HepG2 (cell line): ENCODE results near the gene ZCCHC17. TPM values are rescaled to one million over a fixed set of nuclear protein-coding genes. Genes with fewer than 3 reads are reported as not detected.
A peak's percentile ranks its signal among the peaks of the same experiment; 100 is the strongest.

ENCODE experiments used
- CHD4 ChIP-seq: fragments of 200-600 bp; sonication (generic); IDR thresholded peaks from 2 replicates; pipeline ENCODE4 v1.7.0; 2017; ENCODE audit warnings: mild to moderate bottlenecking, low read length, borderline replicate concordance
- GTF3A ChIP-seq: sonication (generic); formaldehyde crosslinking; conservative IDR thresholded peaks from 2 replicates; pipeline ENCODE4 v1.4.0; 2020; ENCODE audit warnings: mild to moderate bottlenecking, missing genetic modification reagents
- HMGA1 ChIP-seq: sonication (generic); formaldehyde crosslinking; conservative IDR thresholded peaks from 2 replicates; pipeline ENCODE4 v1.4.0; 2020; ENCODE audit warnings: missing genetic modification reagents
- HOXA3 ChIP-seq: sonication (generic); formaldehyde crosslinking; IDR thresholded peaks from 2 replicates; pipeline ENCODE4 v1.5.0; 2020; ENCODE audit warnings: missing genetic modification reagents
- JUND ChIP-seq: sonication (generic); formaldehyde crosslinking; IDR thresholded peaks from 2 replicates; pipeline ENCODE4 v1.8.0; 2022; ENCODE audit warnings: mild to moderate bottlenecking, missing genetic modification reagents
- MAZ ChIP-seq, 2 experiments: sonication (generic) in 1 of 2; formaldehyde crosslinking in 1 of 2; IDR thresholded peaks; 2 replicates each; pipeline versions ENCODE4 v1.5.0 to v1.6.1; 2012 to 2020; ENCODE audit warnings: low read depth in 2 of 2, mild to moderate bottlenecking in 2 of 2, borderline replicate concordance in 1 of 2, improper control_type of control experiment in 1 of 2, low read length in 1 of 2, missing genetic modification reagents in 1 of 2, moderate library complexity in 1 of 2
- NCOA1 ChIP-seq: sonication (generic); formaldehyde crosslinking; IDR thresholded peaks from 2 replicates; pipeline ENCODE4 v1.9.0; 2021; ENCODE audit warnings: missing genetic modification reagents
- POLR2AphosphoS2 ChIP-seq: IDR thresholded peaks from 2 replicates; pipeline ENCODE4 v1.6.1; 2011; ENCODE audit warnings: low read depth, low read length, improper control_type of control experiment
- POLR2G ChIP-seq: fragments of 200-400 bp; formaldehyde crosslinking; IDR thresholded peaks from 2 replicates; pipeline ENCODE4 v1.6.1; 2018; ENCODE audit warnings: mild to moderate bottlenecking, low read depth, low read length, moderate library complexity
- SMARCC2 ChIP-seq: fragments of 450-650 bp; IDR thresholded peaks from 2 replicates; pipeline ENCODE4 v1.6.1; 2017; ENCODE audit warnings: antibody characterized with exemption, mild to moderate bottlenecking
- ZNF569 ChIP-seq: sonication (generic); formaldehyde crosslinking; IDR thresholded peaks from 2 replicates; pipeline ENCODE4 v1.5.0; 2020; ENCODE audit warnings: mild to moderate bottlenecking, missing genetic modification reagents, moderate library complexity, borderline replicate concordance
- ZNF724P ChIP-seq: sonication (generic); formaldehyde crosslinking; IDR thresholded peaks from 2 replicates; pipeline ENCODE4 v1.8.0; 2022; ENCODE audit warnings: missing genetic modification reagents, borderline replicate concordance
- ZNF839 ChIP-seq: sonication (generic); formaldehyde crosslinking; IDR thresholded peaks from 2 replicates; pipeline ENCODE4 v1.4.0; 2020; ENCODE audit warnings: missing genetic modification reagents, mild to moderate bottlenecking, borderline replicate concordance
- ZNF850 ChIP-seq: sonication (generic); formaldehyde crosslinking; conservative IDR thresholded peaks from 2 replicates; pipeline ENCODE4 v1.9.0; 2021; ENCODE audit warnings: mild to moderate bottlenecking, missing genetic modification reagents
- polyA plus RNA-seq, 8 experiments: library from polyadenylated mRNA; depleted of rRNA in 3 of 8; stranded (reverse) in 7 of 8; unstranded in 1 of 8; fragments of >200 nt; fragmentation: Illumina TruSeq in 4 of 8; extraction: Trizol in 4 of 8; gene quantifications; 2 replicates each; pipeline versions ENCODE4 v1.2.1 to v1.2.3, GENCODE V29; 2011 to 2016; ENCODE audit warnings: low read depth in 4 of 8, missing spikeins in 1 of 8, mixed read lengths in 1 of 8; ENCODE audit not compliant: insufficient read depth in 1 of 8
- total RNA-seq, 5 experiments: library from RNA; depleted of rRNA; stranded (reverse); fragments of >200 nt; fragmentation: Illumina TruSeq; extraction: Trizol; gene quantifications; 2 replicates each; pipeline ENCODE4 v1.2.3, GENCODE V29; 2016; ENCODE audit warnings: low read depth in 1 of 5
- TF ChIP-seq, protein P1 (sequence below): sonication (generic); formaldehyde crosslinking; IDR thresholded peaks from 2 replicates; pipeline ENCODE4 v1.5.0; 2020; ENCODE audit warnings: missing genetic modification reagents
- TF ChIP-seq, protein P2 (sequence below): sonication (generic); formaldehyde crosslinking; IDR thresholded peaks from 2 replicates; pipeline ENCODE4 v1.8.0; 2022; ENCODE audit warnings: mild to moderate bottlenecking, missing genetic modification reagents
- TF ChIP-seq, protein P3 (sequence below): sonication (generic); formaldehyde crosslinking; IDR thresholded peaks from 2 replicates; pipeline ENCODE4 v1.4.0; 2020; ENCODE audit warnings: mild to moderate bottlenecking, missing genetic modification reagents
- TF ChIP-seq, protein P4 (sequence below): sonication (generic); formaldehyde crosslinking; IDR thresholded peaks from 2 replicates; pipeline ENCODE4 v1.5.0; 2020; ENCODE audit warnings: missing genetic modification reagents, mild to moderate bottlenecking, borderline replicate concordance
- TF ChIP-seq, protein P5 (sequence below): fragments of 450-650 bp; IDR thresholded peaks from 2 replicates; pipeline ENCODE4 v1.6.1; 2017; ENCODE audit warnings: mild to moderate bottlenecking
- TF ChIP-seq, protein P6 (sequence below): sonication (generic); formaldehyde crosslinking; IDR thresholded peaks from 2 replicates; pipeline ENCODE4 v1.4.0; 2020; ENCODE audit warnings: missing genetic modification reagents

ZCCHC17 gene
- total and polyA plus RNA-seq, 2 of the 13 experiments (the other 11 are each of a cell fraction or from before 2014, with no cell fraction given), result 20.5 to 53.0 TPM

DNA sequence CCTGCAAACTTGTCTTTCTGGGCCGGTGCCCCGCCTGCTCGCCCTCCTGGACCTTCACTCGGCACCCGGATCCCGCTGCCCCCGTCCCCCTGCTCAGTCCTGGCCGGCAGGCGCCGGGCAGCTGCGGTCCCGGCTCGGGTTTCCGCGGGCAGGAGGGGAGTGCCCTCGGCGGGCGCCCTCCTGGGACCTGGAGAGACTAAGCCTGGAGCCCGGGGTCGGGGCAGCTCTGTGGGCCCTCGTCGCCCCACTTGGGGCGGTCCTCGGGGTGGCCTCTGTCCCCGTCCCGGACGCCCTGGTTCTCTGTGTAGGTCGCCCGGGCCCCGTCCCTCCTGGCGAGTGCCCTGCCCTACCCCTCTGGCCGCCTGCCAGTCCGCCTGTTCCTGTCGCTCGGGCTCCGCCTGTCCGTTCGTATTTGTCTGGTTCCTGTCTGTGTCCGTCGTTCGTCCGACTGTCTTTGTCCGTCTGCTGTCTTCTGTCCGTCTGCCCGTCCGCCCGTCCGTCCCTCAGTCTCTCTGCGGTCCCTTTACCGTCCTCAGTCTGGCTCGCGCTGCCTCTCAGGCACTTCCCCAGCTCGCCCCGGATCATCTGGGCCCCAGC is 116.7 kb downstream of the ZCCHC17 start (continued):
- TF ChIP-seq, protein P1, sequence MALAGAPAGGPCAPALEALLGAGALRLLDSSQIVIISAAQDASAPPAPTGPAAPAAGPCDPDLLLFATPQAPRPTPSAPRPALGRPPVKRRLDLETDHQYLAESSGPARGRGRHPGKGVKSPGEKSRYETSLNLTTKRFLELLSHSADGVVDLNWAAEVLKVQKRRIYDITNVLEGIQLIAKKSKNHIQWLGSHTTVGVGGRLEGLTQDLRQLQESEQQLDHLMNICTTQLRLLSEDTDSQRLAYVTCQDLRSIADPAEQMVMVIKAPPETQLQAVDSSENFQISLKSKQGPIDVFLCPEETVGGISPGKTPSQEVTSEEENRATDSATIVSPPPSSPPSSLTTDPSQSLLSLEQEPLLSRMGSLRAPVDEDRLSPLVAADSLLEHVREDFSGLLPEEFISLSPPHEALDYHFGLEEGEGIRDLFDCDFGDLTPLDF (CRISPR knock-in tag), result no peak
- no peak for TF ChIP-seq HMGA1 (CRISPR knock-in tag)
- TF ChIP-seq, protein P2, sequence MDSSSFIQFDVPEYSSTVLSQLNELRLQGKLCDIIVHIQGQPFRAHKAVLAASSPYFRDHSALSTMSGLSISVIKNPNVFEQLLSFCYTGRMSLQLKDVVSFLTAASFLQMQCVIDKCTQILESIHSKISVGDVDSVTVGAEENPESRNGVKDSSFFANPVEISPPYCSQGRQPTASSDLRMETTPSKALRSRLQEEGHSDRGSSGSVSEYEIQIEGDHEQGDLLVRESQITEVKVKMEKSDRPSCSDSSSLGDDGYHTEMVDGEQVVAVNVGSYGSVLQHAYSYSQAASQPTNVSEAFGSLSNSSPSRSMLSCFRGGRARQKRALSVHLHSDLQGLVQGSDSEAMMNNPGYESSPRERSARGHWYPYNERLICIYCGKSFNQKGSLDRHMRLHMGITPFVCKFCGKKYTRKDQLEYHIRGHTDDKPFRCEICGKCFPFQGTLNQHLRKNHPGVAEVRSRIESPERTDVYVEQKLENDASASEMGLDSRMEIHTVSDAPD (CRISPR knock-in tag), result no peak
- no peak for TF ChIP-seq ZNF569 (CRISPR knock-in tag)
- 0 out of 2 replicates have a peak, but pooled peaks have one; percentile 17 for TF ChIP-seq HOXA3 (CRISPR knock-in tag)
- TF ChIP-seq, protein P3, sequence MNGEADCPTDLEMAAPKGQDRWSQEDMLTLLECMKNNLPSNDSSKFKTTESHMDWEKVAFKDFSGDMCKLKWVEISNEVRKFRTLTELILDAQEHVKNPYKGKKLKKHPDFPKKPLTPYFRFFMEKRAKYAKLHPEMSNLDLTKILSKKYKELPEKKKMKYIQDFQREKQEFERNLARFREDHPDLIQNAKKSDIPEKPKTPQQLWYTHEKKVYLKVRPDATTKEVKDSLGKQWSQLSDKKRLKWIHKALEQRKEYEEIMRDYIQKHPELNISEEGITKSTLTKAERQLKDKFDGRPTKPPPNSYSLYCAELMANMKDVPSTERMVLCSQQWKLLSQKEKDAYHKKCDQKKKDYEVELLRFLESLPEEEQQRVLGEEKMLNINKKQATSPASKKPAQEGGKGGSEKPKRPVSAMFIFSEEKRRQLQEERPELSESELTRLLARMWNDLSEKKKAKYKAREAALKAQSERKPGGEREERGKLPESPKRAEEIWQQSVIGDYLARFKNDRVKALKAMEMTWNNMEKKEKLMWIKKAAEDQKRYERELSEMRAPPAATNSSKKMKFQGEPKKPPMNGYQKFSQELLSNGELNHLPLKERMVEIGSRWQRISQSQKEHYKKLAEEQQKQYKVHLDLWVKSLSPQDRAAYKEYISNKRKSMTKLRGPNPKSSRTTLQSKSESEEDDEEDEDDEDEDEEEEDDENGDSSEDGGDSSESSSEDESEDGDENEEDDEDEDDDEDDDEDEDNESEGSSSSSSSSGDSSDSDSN (CRISPR knock-in tag), result peak; percentile 77
- TF ChIP-seq MAZ (IDR thresholded peaks at IDR 0.05; ENCODE audit: borderline replicate concordance, low read depth, low read length), result no peak
- TF ChIP-seq MAZ (CRISPR knock-in tag; IDR thresholded peaks at IDR 0.05; ENCODE audit: low read depth), result no peak
- no peak for TF ChIP-seq POLR2AphosphoS2
- TF ChIP-seq ZNF850 (CRISPR knock-in tag), result no peak
- TF ChIP-seq, protein P4, sequence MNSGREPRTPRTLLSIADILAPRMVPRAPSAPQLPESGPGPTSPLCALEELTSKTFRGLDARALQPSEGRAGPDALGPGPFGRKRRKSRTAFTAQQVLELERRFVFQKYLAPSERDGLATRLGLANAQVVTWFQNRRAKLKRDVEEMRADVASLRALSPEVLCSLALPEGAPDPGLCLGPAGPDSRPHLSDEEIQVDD, result no peak
- no peak for TF ChIP-seq JUND
- TF ChIP-seq ZNF724P (CRISPR knock-in tag), result no peak
- TF ChIP-seq, protein P5, sequence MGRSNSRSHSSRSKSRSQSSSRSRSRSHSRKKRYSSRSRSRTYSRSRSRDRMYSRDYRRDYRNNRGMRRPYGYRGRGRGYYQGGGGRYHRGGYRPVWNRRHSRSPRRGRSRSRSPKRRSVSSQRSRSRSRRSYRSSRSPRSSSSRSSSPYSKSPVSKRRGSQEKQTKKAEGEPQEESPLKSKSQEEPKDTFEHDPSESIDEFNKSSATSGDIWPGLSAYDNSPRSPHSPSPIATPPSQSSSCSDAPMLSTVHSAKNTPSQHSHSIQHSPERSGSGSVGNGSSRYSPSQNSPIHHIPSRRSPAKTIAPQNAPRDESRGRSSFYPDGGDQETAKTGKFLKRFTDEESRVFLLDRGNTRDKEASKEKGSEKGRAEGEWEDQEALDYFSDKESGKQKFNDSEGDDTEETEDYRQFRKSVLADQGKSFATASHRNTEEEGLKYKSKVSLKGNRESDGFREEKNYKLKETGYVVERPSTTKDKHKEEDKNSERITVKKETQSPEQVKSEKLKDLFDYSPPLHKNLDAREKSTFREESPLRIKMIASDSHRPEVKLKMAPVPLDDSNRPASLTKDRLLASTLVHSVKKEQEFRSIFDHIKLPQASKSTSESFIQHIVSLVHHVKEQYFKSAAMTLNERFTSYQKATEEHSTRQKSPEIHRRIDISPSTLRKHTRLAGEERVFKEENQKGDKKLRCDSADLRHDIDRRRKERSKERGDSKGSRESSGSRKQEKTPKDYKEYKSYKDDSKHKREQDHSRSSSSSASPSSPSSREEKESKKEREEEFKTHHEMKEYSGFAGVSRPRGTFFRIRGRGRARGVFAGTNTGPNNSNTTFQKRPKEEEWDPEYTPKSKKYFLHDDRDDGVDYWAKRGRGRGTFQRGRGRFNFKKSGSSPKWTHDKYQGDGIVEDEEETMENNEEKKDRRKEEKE, result no peak
- TF ChIP-seq GTF3A, result no peak
- TF ChIP-seq, protein P6, sequence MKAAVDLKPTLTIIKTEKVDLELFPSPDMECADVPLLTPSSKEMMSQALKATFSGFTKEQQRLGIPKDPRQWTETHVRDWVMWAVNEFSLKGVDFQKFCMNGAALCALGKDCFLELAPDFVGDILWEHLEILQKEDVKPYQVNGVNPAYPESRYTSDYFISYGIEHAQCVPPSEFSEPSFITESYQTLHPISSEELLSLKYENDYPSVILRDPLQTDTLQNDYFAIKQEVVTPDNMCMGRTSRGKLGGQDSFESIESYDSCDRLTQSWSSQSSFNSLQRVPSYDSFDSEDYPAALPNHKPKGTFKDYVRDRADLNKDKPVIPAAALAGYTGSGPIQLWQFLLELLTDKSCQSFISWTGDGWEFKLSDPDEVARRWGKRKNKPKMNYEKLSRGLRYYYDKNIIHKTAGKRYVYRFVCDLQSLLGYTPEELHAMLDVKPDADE (CRISPR knock-in tag), result no peak
- no peak for TF ChIP-seq CHD4
- no peak for TF ChIP-seq NCOA1 (CRISPR knock-in tag)
- TF ChIP-seq ZNF839 (CRISPR knock-in tag), result no peak
- TF ChIP-seq SMARCC2, result no peak
- peak; percentile 30; the same call in 1 of the 2 replicates for TF ChIP-seq POLR2G
